ENCODE results near the gene PKMYT1.

The PKMYT1 gene

DNA sequence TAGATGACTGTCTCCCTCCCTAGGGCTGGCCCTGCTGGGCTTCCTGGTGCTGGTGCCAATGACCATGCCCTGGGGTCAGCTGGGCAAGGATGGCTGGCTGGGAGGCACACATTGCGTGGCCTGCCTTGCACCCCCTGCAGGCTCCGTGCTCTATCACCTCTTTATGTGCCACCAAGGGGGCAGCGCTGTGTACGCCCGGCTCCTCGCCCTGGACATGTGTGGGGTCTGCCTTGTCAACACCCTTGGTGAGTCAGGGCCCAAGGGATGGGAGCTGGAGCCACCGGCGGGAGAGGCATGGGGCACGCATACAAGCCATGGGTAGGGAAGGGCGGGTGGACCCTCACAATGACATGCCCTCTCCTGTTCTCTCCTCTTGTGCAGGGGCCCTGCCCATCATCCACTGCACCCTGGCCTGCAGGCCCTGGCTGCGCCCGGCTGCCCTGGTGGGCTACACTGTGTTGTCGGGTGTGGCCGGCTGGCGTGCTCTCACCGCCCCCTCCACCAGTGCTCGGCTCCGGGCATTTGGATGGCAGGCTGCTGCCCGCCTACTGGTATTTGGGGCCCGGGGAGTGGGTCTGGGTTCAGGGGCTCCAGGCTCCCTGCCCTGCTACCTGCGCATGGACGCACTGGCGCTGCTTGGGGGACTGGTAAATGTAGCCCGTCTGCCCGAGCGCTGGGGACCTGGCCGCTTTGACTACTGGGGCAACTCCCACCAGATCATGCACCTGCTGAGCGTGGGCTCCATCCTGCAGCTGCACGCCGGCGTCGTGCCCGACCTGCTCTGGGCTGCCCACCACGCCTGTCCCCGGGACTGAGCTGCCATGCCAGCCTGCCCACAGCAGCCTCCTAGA is 8.9 kb downstream of the PKMYT1 start:
- H3K27ac ChIP-seq = no peak overlapping the region
- no peak for DNase-seq
- TF ChIP-seq, protein P1, sequence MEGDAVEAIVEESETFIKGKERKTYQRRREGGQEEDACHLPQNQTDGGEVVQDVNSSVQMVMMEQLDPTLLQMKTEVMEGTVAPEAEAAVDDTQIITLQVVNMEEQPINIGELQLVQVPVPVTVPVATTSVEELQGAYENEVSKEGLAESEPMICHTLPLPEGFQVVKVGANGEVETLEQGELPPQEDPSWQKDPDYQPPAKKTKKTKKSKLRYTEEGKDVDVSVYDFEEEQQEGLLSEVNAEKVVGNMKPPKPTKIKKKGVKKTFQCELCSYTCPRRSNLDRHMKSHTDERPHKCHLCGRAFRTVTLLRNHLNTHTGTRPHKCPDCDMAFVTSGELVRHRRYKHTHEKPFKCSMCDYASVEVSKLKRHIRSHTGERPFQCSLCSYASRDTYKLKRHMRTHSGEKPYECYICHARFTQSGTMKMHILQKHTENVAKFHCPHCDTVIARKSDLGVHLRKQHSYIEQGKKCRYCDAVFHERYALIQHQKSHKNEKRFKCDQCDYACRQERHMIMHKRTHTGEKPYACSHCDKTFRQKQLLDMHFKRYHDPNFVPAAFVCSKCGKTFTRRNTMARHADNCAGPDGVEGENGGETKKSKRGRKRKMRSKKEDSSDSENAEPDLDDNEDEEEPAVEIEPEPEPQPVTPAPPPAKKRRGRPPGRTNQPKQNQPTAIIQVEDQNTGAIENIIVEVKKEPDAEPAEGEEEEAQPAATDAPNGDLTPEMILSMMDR (IDR thresholded peaks at IDR 0.05; ENCODE audit: low read depth, low read length, missing control alignments) = no peak
- in situ Hi-C loops (cut with HindIII; ENCODE audit: low pct_ligation_motif_present, low sequenced_read_pairs) = no loop called here
- H3K36me3 ChIP-seq (replicated peaks) = no peaks in the 10 kb centered on the region
- H3K4me3 ChIP-seq (ENCODE audit: low read depth, low read length) = no peak overlapping the region
- H3K27me3 ChIP-seq (replicated peaks) = peaks cover 15% of the 10 kb centered on the region

DNA sequence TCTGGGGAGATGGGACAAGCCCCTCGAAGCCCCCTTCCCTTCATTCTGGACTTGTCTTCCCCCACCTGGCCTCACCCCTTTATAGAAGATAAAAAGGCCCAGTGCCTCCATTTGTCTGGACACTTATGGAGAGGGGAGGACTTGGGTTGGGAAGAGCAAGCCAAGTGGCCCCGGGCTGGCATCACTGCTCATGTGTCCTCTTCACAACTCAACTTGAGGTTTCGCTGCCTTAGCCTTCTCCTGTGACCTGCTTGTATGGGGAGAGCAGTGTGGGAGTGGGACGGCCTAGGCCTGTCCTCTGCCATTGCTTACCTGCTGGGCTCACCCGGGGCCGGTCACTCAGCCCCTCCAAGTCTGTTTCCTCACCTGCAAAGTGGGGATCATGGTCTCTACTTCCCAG is 9.7 kb downstream of the PKMYT1 start:
- no peak for DNase-seq
- TF ChIP-seq, protein P1 (IDR thresholded peaks at IDR 0.05; ENCODE audit: low read depth, low read length, missing control alignments) = no peak
- Histone ChIP-seq H3K27ac (no peak overlapping the region), H3K27me3 (replicated peaks) (peaks cover 22% of the 10 kb centered on the region), H3K4me3 (ENCODE audit: low read depth, low read length) (peak overlapping the region; percentile 51), H3K36me3 (replicated peaks) (no peaks in the 10 kb centered on the region)
- in situ Hi-C loops (cut with HindIII; ENCODE audit: low pct_ligation_motif_present, low sequenced_read_pairs) = no loop called here

DNA sequence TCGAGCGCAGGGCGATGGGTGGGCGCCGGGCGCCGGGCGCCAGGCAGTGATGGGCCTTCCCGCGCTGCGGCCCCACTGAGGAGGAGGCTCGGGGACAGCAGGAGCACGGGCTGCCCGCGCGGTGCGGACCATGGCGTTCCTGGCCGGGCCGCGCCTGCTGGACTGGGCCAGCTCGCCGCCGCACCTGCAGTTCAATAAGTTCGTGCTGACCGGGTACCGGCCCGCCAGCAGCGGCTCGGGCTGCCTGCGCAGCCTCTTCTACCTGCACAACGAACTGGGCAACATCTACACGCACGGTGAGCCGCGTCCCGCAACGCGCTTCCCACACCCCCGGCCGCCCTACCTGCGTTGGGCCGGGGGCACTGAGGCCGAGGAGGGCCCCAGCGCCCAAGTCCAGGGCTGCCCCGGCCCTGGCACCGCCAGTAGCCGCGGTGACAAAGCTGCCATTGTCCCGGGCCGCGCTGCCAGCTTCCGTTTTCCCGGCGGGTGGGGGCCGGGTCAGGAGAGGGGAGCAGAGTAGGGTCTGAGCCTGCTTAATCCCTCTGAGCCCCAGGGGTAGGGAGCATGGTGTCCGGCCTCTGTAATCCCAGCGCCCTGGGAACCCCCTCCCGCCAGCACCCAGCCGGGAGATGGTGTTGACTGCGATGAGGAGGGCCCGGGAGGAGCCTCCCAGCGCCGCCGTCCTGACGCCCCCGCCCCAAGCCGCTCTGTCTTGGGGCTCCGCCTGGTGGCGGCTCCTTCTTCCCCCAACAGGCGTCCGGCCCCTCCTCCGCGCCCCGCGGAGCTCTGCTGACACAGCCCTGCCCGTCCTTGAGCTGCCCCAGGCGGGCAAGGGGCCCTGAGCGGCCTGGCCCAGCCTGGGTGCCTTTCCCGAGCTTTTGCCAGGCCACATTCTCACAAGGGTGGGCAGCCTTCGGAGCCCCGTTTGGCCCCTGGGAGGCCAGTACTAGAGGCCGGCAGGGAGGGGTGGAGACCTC is 10.4 kb downstream of the PKMYT1 start:
- H3K27ac ChIP-seq = no peak overlapping the region
- H3K36me3 ChIP-seq (replicated peaks) = no peaks in the 10 kb centered on the region
- H3K27me3 ChIP-seq (replicated peaks) = peaks cover 26% of the 10 kb centered on the region
- in situ Hi-C loops (cut with HindIII; ENCODE audit: low pct_ligation_motif_present, low sequenced_read_pairs) = no loop called here
- TF ChIP-seq, protein P1 (IDR thresholded peaks at IDR 0.05; ENCODE audit: low read depth, low read length, missing control alignments) = peak; percentile 63
- peak; percentile 7 for DNase-seq
- H3K4me3 ChIP-seq (ENCODE audit: low read depth, low read length) = peak overlapping the region; percentile 51

DNA sequence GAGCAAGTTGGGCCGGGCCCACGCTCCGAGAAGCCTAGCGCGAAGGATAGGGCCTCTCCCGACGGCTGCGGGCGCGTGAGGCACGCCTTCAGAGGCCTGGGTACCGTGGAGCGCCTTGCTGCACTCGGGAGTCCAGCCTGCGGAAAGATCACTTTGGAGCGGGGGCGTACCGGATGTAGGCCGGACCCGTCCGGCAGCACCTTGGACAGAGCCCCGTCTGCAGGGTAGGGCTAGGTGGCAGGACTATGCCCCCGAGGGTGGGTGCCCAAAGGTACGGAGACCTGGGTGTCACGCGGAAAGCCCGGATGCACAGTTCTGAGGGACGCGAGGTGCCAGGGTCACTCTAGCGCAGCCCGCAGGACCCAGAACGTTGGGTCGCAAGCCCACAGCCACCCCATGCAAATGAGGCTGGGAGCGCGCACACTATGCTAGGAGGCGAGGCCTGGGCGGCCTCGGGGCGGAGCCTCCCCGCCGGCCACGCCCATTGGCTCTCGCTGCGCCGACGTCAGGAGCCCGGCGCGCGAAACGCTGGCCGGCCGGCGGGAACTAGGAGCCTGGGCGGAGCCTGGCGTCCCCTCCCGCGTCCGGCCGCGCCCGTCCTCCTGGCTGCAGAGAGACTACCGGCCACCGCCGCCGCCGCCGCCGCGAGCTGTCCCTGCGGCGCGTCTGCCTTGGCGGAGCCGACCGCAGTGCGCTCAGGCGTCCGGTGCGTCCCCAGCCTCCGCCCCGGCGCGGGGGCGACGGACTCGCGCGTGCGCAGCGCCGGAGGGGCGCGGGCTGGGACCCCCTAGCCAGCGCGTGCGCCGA is 11.3 kb downstream of the PKMYT1 start, which contains the start of gene PAQR4:
TSS of gene PAQR4 (plus strand) at position 611 of the 807 bp plus-strand sequence. CDS start 327 bp downstream, outside the sequence.
- Histone ChIP-seq H3K27ac (no peak within 1 kb of the TSS), H3K36me3 (replicated peaks) (no peaks in the 10 kb centered on the region), H3K27me3 (replicated peaks) (peaks cover 35% of the 10 kb centered on the region), H3K4me3 (ENCODE audit: low read depth, low read length) (peak within 1 kb of the TSS; percentile 51)
- peak; percentile 60 for DNase-seq
- in situ Hi-C loops (cut with HindIII; ENCODE audit: low pct_ligation_motif_present, low sequenced_read_pairs) = no loop called here
- TF ChIP-seq, protein P1 (IDR thresholded peaks at IDR 0.05; ENCODE audit: low read depth, low read length, missing control alignments) = no peak

DNA sequence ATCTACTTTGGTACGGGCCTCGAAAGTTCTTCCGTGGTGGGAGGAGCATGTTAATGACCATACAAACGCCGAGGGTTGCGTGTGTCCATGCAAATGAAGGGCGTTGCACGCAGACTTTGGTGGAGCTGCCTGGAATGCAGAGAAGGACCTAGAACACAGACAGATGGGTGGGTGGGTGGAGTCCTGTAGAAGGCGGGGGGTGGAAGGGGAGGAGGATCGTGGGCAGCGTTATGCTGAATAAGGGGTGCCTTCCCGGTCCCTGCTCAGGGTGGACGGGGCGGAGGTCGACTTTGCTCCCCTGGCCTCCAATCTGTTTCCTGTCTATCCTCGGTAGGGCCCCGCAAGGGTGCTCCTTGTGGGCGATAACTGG is 11.9 kb downstream of the PKMYT1 start:
- Histone ChIP-seq H3K27ac (no peak overlapping the region), H3K27me3 (replicated peaks) (peaks cover 41% of the 10 kb centered on the region), H3K4me3 (ENCODE audit: low read depth, low read length) (no peak overlapping the region), H3K36me3 (replicated peaks) (no peaks in the 10 kb centered on the region)
- TF ChIP-seq, protein P1 (IDR thresholded peaks at IDR 0.05; ENCODE audit: low read depth, low read length, missing control alignments) = no peak
- no peak for DNase-seq
- in situ Hi-C loops (cut with HindIII; ENCODE audit: low pct_ligation_motif_present, low sequenced_read_pairs) = no loop called here
